DOHH2 (cell line): ENCODE measurements around the gene FRG1.
"Not testable (repeated sequence)": the region's sequence is repeated elsewhere in the genome, so short reads cannot be mapped to it uniquely, and the experiment has no call there.

ENCODE experiments used
- H3F3A ChIP-seq: fragments of 200-600 bp; sonication (generic), shearing (Covaris generic); 2 replicates; pipeline ENCODE4 v1.6.0; 2016; ENCODE audit warnings: antibody characterized with exemption, mild to moderate bottlenecking; ENCODE audit not compliant: control insufficient read depth, insufficient read depth
- H3K27ac ChIP-seq: fragments of 200-600 bp; sonication (generic); 2 replicates; pipeline ENCODE4 v1.5.1; 2014; ENCODE audit warnings: low read depth, mild to moderate bottlenecking, low read length, moderate library complexity
- H3K27me3 ChIP-seq: fragments of 200-600 bp; sonication (generic); 2 replicates; pipeline ENCODE4 v1.6.1; 2014; ENCODE audit warnings: mild to moderate bottlenecking, low read length, mixed read lengths; ENCODE audit not compliant: control insufficient read depth
- H3K36me3 ChIP-seq: fragments of 200-600 bp; sonication (generic); 2 replicates; pipeline ENCODE4 v1.6.1; 2014; ENCODE audit warnings: mild to moderate bottlenecking, low read length, moderate library complexity, mixed read lengths; ENCODE audit not compliant: control insufficient read depth
- H3K4me1 ChIP-seq: fragments of 200-600 bp; sonication (generic); 2 replicates; pipeline ENCODE4 v1.6.1; 2014; ENCODE audit warnings: mild to moderate bottlenecking, low read length, mixed read lengths; ENCODE audit not compliant: control insufficient read depth
- H3K4me2 ChIP-seq: fragments of 200-600 bp; sonication (generic); 2 replicates; pipeline ENCODE4 v1.6.0; 2014; ENCODE audit warnings: mild to moderate bottlenecking, low read length, moderate library complexity
- H3K4me3 ChIP-seq: fragments of 200-600 bp; sonication (generic); 2 replicates; pipeline ENCODE4 v1.5.1; 2014; ENCODE audit warnings: mild to moderate bottlenecking, low read length, mixed read lengths
- H3K79me2 ChIP-seq: fragments of 200-600 bp; sonication (generic); 2 replicates; pipeline ENCODE4 v1.6.1; 2014; ENCODE audit warnings: mild to moderate bottlenecking, low read length, mixed read lengths; ENCODE audit not compliant: control insufficient read depth
- H3K9me2 ChIP-seq: fragments of 200-600 bp; sonication (generic); replicated peaks from 2 replicates; pipeline ENCODE4 v1.6.1; 2014; ENCODE audit warnings: mild to moderate bottlenecking, low read length, mixed read lengths; ENCODE audit not compliant: control insufficient read depth
- H3K9me3 ChIP-seq: fragments of 200-600 bp; sonication (generic); 2 replicates; pipeline ENCODE4 v1.6.1; 2014; ENCODE audit warnings: antibody characterized with exemption, low read length, mixed read lengths; ENCODE audit not compliant: control insufficient read depth, insufficient read depth
- H4K20me1 ChIP-seq: fragments of 200-600 bp; sonication (generic); 2 replicates; pipeline ENCODE4 v1.6.0; 2014; ENCODE audit warnings: low read depth, mild to moderate bottlenecking, antibody characterized with exemption, low read length, moderate library complexity; ENCODE audit not compliant: control insufficient read depth, insufficient read depth
- CTCF ChIP-seq: fragments of 200-600 bp; sonication (generic); IDR thresholded peaks from one replicate; pipeline ENCODE4 v1.5.1; 2014; ENCODE audit warnings: antibody characterized with exemption, mild to moderate bottlenecking, low read depth, low read length; ENCODE audit not compliant: poor library complexity, severe bottlenecking
- EZH2phosphoT487 ChIP-seq: fragments of 200-600 bp; sonication (generic); IDR thresholded peaks from 2 replicates; pipeline ENCODE4 v1.6.1; 2017; ENCODE audit warnings: borderline replicate concordance, mild to moderate bottlenecking, antibody characterized with exemption, low read length, moderate library complexity, mixed read lengths

Gene FRG1

GRCh38 chr4:189940178-189941004 lies at the start of gene FRG1:
FRG1 (plus strand) TSS chr4:189940872; CDS start chr4:189941010, 138 bp downstream.
- no peaks in the 10 kb centered on the region for H3K9me2 ChIP-seq
- H3K4me3 ChIP-seq = peak within 1 kb of the TSS; percentile 91
- H3K4me1 ChIP-seq = peaks cover 14% of the 10 kb centered on the region
- no peaks in the 10 kb centered on the region for H4K20me1 ChIP-seq
- H3K27ac ChIP-seq = peak within 1 kb of the TSS; percentile 64
- no peaks in the 10 kb centered on the region for H3K9me3 ChIP-seq
- peaks cover 8% of the 10 kb centered on the region for H3K36me3 ChIP-seq
- H3F3A ChIP-seq = no peaks in the 10 kb centered on the region
- H3K27me3 ChIP-seq = no peaks in the 10 kb centered on the region
- peaks cover 47% of the 10 kb centered on the region for H3K79me2 ChIP-seq
- H3K4me2 ChIP-seq = peak within 1 kb of the TSS; percentile 97
- TF ChIP-seq CTCF (peak; percentile 87), EZH2phosphoT487 (no peak)

- no peak overlapping the region for H3K4me2 ChIP-seq
- H3F3A ChIP-seq = no peaks in the 10 kb centered on the region
- H3K36me3 ChIP-seq = no peaks in the 10 kb centered on the region
- H3K9me2 ChIP-seq = no peaks in the 10 kb centered on the region
- no peak overlapping the region for H3K27ac ChIP-seq
- H3K4me3 ChIP-seq = no peak overlapping the region
- H3K4me1 ChIP-seq = no peaks in the 10 kb centered on the region
- H3K27me3 ChIP-seq = no peaks in the 10 kb centered on the region
- TF ChIP-seq EZH2phosphoT487 (no peak), CTCF (no peak)
- no peaks in the 10 kb centered on the region for H4K20me1 ChIP-seq
- H3K9me3 ChIP-seq = no peaks in the 10 kb centered on the region
- no peaks in the 10 kb centered on the region for H3K79me2 ChIP-seq
These were observed 43.0 kb upstream of the FRG1 start for GRCh38 chr4:189897667-189898066.

GRCh38 chr4:189899481-189900015 lies 41.1 kb upstream of the FRG1 start:
- H3K79me2 ChIP-seq, H3F3A ChIP-seq, H4K20me1 ChIP-seq, H3K4me3 ChIP-seq, H3K27me3 ChIP-seq, H3K9me2 ChIP-seq, H3K4me2 ChIP-seq, H3K4me1 ChIP-seq, H3K36me3 ChIP-seq, H3K9me3 ChIP-seq, H3K27ac ChIP-seq: not testable (repeated sequence)

- not testable (repeated sequence) for H3K4me2 ChIP-seq
- peak; percentile 62 for TF ChIP-seq CTCF
These were observed 36.1 kb upstream of the FRG1 start for GRCh38 chr4:189904420-189905027.

More at GRCh38 chr4:189904420-189905027, 36.1 kb upstream of the FRG1 start:
- H3K27me3 ChIP-seq, H3K9me3 ChIP-seq, H3K4me3 ChIP-seq, H4K20me1 ChIP-seq, H3K36me3 ChIP-seq, H3F3A ChIP-seq, H3K27ac ChIP-seq, H3K4me1 ChIP-seq, H3K9me2 ChIP-seq, H3K79me2 ChIP-seq: not testable (repeated sequence)
